Breast epithelium (tissue), 4 donors: ENCODE measurements around the gene NPTX2. TPM values are rescaled to one million over a fixed set of nuclear protein-coding genes. Genes with fewer than 3 reads are reported as not detected.

Source experiments
- DNase-seq, 2 donors: peaks; one replicate each; pipeline ENCODE4 v3.0.0-alpha.2; 2019; ENCODE audit warnings: low spot score in 2 of 2
- H3K27ac ChIP-seq, 2 donors: fragments of 200-600 bp; sonication (generic) in 1 of 2; one replicate each; pipeline ENCODE4 v1.5.1; 2016 to 2019; ENCODE audit warnings: mild to moderate bottlenecking in 1 of 2
- H3K27me3 ChIP-seq, 2 donors: fragments of 200-600 bp; sonication (generic) in 1 of 2; one replicate each; pipeline versions ENCODE4 v1.5.1 to v1.6.0; 2017 to 2019; ENCODE audit warnings: control low read depth in 1 of 2, mild to moderate bottlenecking in 1 of 2
- H3K36me3 ChIP-seq: fragments of 200-600 bp; one replicate; pipeline ENCODE4 v1.5.1; 2019
- H3K4me1 ChIP-seq, 2 donors: fragments of 200-600 bp; sonication (generic); one replicate each; pipeline ENCODE4 v1.5.1; 2016 to 2019; ENCODE audit warnings: control low read depth in 1 of 2
- H3K4me3 ChIP-seq, 3 donors: fragments of 200-600 bp; sonication (generic); 1 replicate in 2 of 3; 2 replicates in 1 of 3; pipeline ENCODE4 v1.5.1; 2016 to 2019; ENCODE audit warnings: mild to moderate bottlenecking in 3 of 3, moderate library complexity in 2 of 3
- H3K9me3 ChIP-seq, 2 donors: fragments of 200-600 bp; sonication (generic) in 1 of 2; one replicate each; pipeline ENCODE4 v1.5.1; 2016 to 2019; ENCODE audit warnings: control low read depth in 1 of 2
- CTCF ChIP-seq, 3 donors: fragments of 450-650 bp; IDR thresholded peaks; one replicate each; pipeline ENCODE4 v1.5.1; 2016 to 2017; ENCODE audit warnings: antibody characterized with exemption in 3 of 3, mild to moderate bottlenecking in 3 of 3, moderate library complexity in 3 of 3
- POLR2A ChIP-seq: fragments of 450-650 bp; IDR thresholded peaks from one replicate; pipeline ENCODE4 v1.6.1; 2016; ENCODE audit warnings: antibody characterized with exemption, mild to moderate bottlenecking, moderate library complexity
- POLR2AphosphoS5 ChIP-seq, 3 donors: sonication (generic); formaldehyde crosslinking; IDR thresholded peaks; one replicate each; pipeline ENCODE4 v1.6.1; 2017; ENCODE audit warnings: antibody characterized with exemption in 3 of 3
- intact Hi-C: fragments of 100-400 bp; cut with DNase I; formaldehyde crosslinking; loops from one replicate; pipeline ENCODE4 v1.15.1; 2023; ENCODE audit warnings: low total_unique reads
- total RNA-seq, 3 donors: library from RNA; depleted of rRNA; stranded (reverse); fragments of >200 nt; gene quantifications; one replicate each; pipeline ENCODE4 v1.1.0, GENCODE V29; 2016

The NPTX2 gene
- total RNA-seq, 3 donors from 2014 or later: 1.5 to 3.3 (median 3.2) TPM

GRCh38 chr7:98654524-98655272, 37.6 kb downstream of the NPTX2 start:
- Histone ChIP-seq H3K4me3 (no peak overlapping the region), H3K27ac (no peak overlapping the region), H3K9me3 (peaks cover 1 to 3% of the 10 kb centered on the region in 2 donors), H3K27me3 (no peaks in the 10 kb centered on the region), H3K36me3 (no peaks in the 10 kb centered on the region), H3K4me1 (no peaks in the 10 kb centered on the region)
- TF ChIP-seq POLR2A (no peak), CTCF (IDR thresholded peaks at IDR 0.05) (no peak), POLR2AphosphoS5 (IDR thresholded peaks at IDR 0.05) (no peak)
- intact Hi-C loops: no loop called here
- no peak for DNase-seq

GRCh38 chr7:98655611-98656010, 38.5 kb downstream of the NPTX2 start:
- TF ChIP-seq POLR2A (no peak), CTCF (IDR thresholded peaks at IDR 0.05) (no peak), POLR2AphosphoS5 (IDR thresholded peaks at IDR 0.05) (no peak)
- intact Hi-C loops: no loop called here

GRCh38 chr7:98656899-98657298, 39.8 kb downstream of the NPTX2 start:
- Histone ChIP-seq H3K4me3 (no peak overlapping the region), H3K27me3 (no peaks in the 10 kb centered on the region), H3K36me3 (no peaks in the 10 kb centered on the region), H3K9me3 (peaks cover 5 to 8% of the 10 kb centered on the region in 2 donors), H3K4me1 (no peaks in the 10 kb centered on the region), H3K27ac (no peak overlapping the region)
- intact Hi-C loops: no loop called here
- TF ChIP-seq POLR2AphosphoS5 (IDR thresholded peaks at IDR 0.05) (no peak), CTCF (IDR thresholded peaks at IDR 0.05) (no peak)
- DNase-seq: no peak

More at GRCh38 chr7:98655611-98656010, 38.5 kb downstream of the NPTX2 start:
- DNase-seq: no peak
- no peak overlapping the region for H3K4me3 ChIP-seq
- peaks cover 0 to 3% of the 10 kb centered on the region in 2 donors for H3K9me3 ChIP-seq
- H3K4me1 ChIP-seq: no peaks in the 10 kb centered on the region
- no peaks in the 10 kb centered on the region for H3K27me3 ChIP-seq
- H3K36me3 ChIP-seq: no peaks in the 10 kb centered on the region
- H3K27ac ChIP-seq: no peak overlapping the region

DNA sequence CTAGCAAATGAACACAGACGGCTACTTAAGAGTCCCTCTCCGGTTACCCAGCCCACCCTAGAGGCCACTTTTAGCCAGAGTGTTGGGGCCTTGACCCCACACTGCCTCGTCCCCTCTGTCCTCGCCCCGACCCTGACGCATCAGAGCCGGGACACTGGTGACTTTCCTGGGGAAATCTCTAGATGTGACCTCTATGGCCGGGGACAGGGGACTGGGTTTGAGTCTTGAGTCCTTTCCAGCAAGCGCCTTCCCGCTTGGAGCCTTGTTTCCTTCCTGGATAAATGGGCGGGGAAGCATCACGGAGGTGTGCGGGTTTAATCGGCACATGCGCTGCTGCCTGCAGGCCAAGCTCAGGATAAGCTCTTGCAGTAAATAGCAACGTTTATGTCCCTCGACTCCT, 40.7 kb downstream of the NPTX2 start:
- Histone ChIP-seq H3K4me1 (no peaks in the 10 kb centered on the region), H3K36me3 (no peaks in the 10 kb centered on the region), H3K27me3 (no peaks in the 10 kb centered on the region), H3K4me3 (no peak overlapping the region), H3K9me3 (peaks cover 11 to 12% of the 10 kb centered on the region in 2 donors), H3K27ac (no peak overlapping the region)
- no peak for TF ChIP-seq CTCF (IDR thresholded peaks at IDR 0.05)
- intact Hi-C loops: no loop called here
- DNase-seq: no peak

DNA sequence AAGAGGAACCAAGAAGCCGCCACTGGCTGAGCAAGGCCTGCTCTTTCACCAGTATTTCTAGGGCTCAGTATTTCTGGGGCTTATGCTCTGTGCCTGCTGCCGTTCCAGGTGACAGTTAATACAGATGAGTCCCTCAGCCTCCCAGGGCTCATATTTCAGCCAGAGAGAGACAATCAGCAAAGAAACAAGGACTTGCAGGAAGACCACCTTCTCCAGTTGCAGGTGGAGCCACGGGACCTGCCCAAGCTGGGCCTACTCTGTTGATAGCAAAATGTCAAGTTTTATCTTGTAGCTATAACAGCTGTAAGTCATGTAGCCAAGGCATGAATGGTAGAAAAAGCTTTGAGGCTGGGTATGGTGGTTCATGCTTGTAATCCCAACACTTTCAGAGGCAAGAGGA, 42.7 kb downstream of the NPTX2 start:
- no peak for DNase-seq
- intact Hi-C loops: no loop called here
- Histone ChIP-seq H3K9me3 (peaks cover 12 to 22% of the 10 kb centered on the region in 2 donors), H3K36me3 (no peaks in the 10 kb centered on the region), H3K4me1 (no peaks in the 10 kb centered on the region), H3K27ac (no peak overlapping the region), H3K27me3 (no peaks in the 10 kb centered on the region), H3K4me3 (no peak overlapping the region)
- TF ChIP-seq POLR2AphosphoS5 (IDR thresholded peaks at IDR 0.05) (no peak), CTCF (IDR thresholded peaks at IDR 0.05) (no peak), POLR2A (no peak)
